ENCODE measurements around the gene CYP4V2.
"Not testable (repeated sequence)": the region's sequence is repeated elsewhere in the genome, so short reads cannot be mapped to it uniquely, and the experiment has no call there.

Gene CYP4V2

DNA sequence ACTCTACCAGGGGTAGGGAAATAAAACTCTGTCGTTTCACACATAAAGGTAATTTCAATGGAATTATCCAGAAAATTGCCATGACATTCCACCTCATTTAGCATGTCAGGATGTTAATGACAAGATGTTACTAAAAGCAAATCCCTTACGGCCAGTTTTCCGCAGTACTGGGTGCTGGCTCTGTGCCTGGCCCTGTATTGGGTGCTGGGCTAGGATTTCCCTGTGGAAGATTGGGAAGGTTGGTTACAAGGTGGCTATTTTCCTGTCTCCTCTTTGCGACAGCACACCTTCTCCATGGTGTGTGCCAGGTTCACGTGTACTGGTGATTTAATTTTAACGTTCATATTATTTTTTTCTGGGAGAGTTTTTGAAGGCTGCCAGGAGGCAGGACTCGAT, 49.1 kb downstream of the CYP4V2 start:
- DNase-seq = no peak

GRCh38 chr4:186240848-186241491, 49.6 kb downstream of the CYP4V2 start:
- peak; percentile 6 for DNase-seq

GRCh38 chr4:186241616-186242015, 50.2 kb downstream of the CYP4V2 start:
- no peak for DNase-seq

- DNase-seq = not testable (repeated sequence)
These were observed 50.7 kb downstream of the CYP4V2 start for GRCh38 chr4:186242031-186242430.

DNA sequence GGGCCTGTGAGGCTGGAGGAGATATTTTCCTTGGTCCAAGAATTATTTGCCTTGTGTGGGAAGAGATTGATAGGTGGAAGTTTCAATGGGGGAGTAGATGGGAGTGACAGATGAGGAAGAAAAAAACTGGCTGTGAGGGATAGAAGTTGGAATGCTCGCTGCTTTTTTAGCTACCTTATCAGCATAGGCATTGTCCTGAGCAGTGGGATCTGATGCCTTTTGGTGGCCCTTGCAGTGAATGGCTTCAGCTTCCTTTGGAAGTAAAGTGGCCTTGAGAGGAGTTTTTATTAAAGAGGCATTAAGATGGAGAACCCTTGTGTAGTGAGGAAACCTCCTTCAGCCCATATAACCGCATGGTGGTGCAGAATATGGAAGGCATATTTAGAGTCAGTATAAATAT, 52.0 kb downstream of the CYP4V2 start:
- DNase-seq = no peak

- DNase-seq = no peak
These were observed 53.5 kb downstream of the CYP4V2 start for GRCh38 chr4:186244835-186245234.

GRCh38 chr4:186247062-186247752, 55.8 kb downstream of the CYP4V2 start:
- DNase-seq = not testable (repeated sequence)

- no peak for DNase-seq
These were observed 57.3 kb downstream of the CYP4V2 start for GRCh38 chr4:186248643-186249042.

GRCh38 chr4:186249785-186250754, 58.7 kb downstream of the CYP4V2 start:
- no peak for DNase-seq

GRCh38 chr4:186250760-186251159, 59.4 kb downstream of the CYP4V2 start:
- no peak for DNase-seq

- no peak for DNase-seq
These were observed 63.8 kb downstream of the CYP4V2 start for GRCh38 chr4:186255122-186255521.

DNA sequence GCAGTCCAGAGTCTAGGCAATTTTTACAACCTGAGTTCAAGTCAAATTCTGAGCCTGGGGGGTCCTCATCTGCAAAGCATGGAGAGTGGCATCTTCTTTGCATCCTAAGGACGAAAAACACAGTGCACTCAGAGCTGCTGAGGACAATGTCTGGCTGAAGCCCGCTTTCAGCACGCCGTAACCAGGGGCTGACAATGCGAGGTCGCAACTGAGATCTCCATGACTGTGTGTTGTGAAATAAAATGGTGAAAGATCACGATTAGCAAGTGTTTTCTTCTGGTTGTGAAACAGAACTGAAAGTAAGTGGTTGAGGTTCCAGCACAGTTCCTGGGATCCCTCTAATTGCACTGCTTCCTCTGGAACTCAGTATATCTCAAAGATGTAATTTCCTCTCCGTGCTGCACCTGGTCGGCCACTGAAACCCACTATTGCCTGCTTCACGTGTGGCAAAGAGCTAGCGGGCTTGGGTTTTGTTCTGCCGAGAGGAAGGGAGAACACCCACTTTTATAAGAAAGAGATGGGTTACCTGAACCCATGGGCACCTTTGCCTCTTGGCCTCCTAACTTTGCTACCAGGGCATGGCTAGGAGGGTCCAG, 66.9 kb downstream of the CYP4V2 start:
- no peak for DNase-seq

DNA sequence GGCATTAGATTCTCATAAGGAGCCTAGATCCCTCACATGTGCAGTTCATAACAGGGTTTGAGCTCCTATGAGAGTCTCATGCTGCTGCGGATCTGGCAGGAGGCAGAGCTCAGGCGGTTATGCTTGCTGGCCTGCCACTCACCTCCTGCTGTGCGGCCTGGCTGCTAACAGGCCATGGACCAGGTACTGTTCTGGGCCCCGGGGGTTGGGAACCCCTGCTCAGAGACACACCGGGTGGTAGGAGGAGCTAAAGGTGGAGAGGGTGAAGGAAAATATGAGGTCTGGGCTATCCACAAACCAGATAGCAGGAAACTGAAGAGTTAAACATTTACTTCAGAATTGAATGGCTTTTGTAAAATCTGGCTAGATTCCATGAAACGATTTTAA, 68.7 kb downstream of the CYP4V2 start:
- no peak for DNase-seq
